Loucy (cell line): Measurements from ENCODE around the gene LCT.

Experiments used
- CTCF ChIP-seq: fragments of 200-600 bp; sonication (generic); conservative IDR thresholded peaks from 2 replicates; pipeline ENCODE4 v1.5.1; 2014; ENCODE audit warnings: mild to moderate bottlenecking, antibody characterized with exemption, low read length
- EZH2phosphoT487 ChIP-seq: fragments of 200-600 bp; IDR thresholded peaks from 2 replicates; pipeline ENCODE4 v1.6.1; 2018; ENCODE audit warnings: antibody characterized with exemption, mild to moderate bottlenecking, moderate library complexity, borderline replicate concordance

- no peak for TF ChIP-seq CTCF
- TF ChIP-seq EZH2phosphoT487 = no peak
Measured at GRCh38 chr2:135741043-135741394, 96.0 kb downstream of the LCT start.
